Heart left ventricle (tissue), 16 donors: ENCODE results near the gene FOXF2. TPM values are rescaled to one million over a fixed set of nuclear protein-coding genes. Genes with fewer than 3 reads are reported as not detected.

Experiments used
- ATAC-seq, 4 donors: fragments of 200-7000 bp; cut with Tn5 transposase; one replicate each; pipeline ENCODE4 v1.9.1; 2020 to 2022; ENCODE audit warnings: moderate library complexity in 4 of 4, mild to moderate bottlenecking in 3 of 4, moderate number of reproducible peaks in 1 of 4
- DNase-seq, 5 donors: peaks; one replicate each; pipeline ENCODE4 v3.0.0-alpha.2; 2020
- H3K27ac ChIP-seq, 12 donors: fragments of 200-600 bp; sonication (generic) in 4 of 12; one replicate each; pipeline versions ENCODE4 v1.5.0 to v1.8.0; 2016 to 2022; ENCODE audit warnings: mild to moderate bottlenecking in 2 of 12
- H3K27me3 ChIP-seq, 9 donors: fragments of 200-600 bp; sonication (generic) in 2 of 9; one replicate each; pipeline versions ENCODE4 v1.5.1 to v1.8.0; 2016 to 2022; ENCODE audit warnings: mild to moderate bottlenecking in 3 of 9
- H3K36me3 ChIP-seq, 9 donors: fragments of 200-600 bp; sonication (generic) in 2 of 9; one replicate each; pipeline versions ENCODE4 v1.5.0 to v1.8.0; 2018 to 2022; ENCODE audit warnings: mild to moderate bottlenecking in 2 of 9
- H3K4me1 ChIP-seq, 12 donors: fragments of 200-600 bp; sonication (generic) in 4 of 12; one replicate each; pipeline versions ENCODE4 v1.5.0 to v1.8.0; 2016 to 2022; ENCODE audit warnings: mild to moderate bottlenecking in 3 of 12
- H3K4me3 ChIP-seq, 12 donors: fragments of 200-600 bp; sonication (generic) in 4 of 12; one replicate each; pipeline versions ENCODE4 v1.5.0 to v1.8.0; 2017 to 2022; ENCODE audit warnings: mild to moderate bottlenecking in 9 of 12, moderate library complexity in 4 of 12
- H3K9me3 ChIP-seq, 12 donors: fragments of 200-600 bp; sonication (generic) in 4 of 12; one replicate each; pipeline versions ENCODE4 v1.5.0 to v1.8.0; 2016 to 2022; ENCODE audit warnings: mild to moderate bottlenecking in 1 of 12
- CTCF ChIP-seq, 12 donors: fragments of 200-600 bp; sonication (generic) in 4 of 12; IDR thresholded peaks; one replicate each; pipeline versions ENCODE4 v1.5.0 to v1.8.0; 2018 to 2022; ENCODE audit warnings: antibody characterized with exemption in 12 of 12, mild to moderate bottlenecking in 5 of 12
- POLR2A ChIP-seq, 2 donors: fragments of 450-650 bp; IDR thresholded peaks; one replicate each; pipeline ENCODE4 v1.6.1; 2017; ENCODE audit warnings: antibody characterized with exemption in 2 of 2, mild to moderate bottlenecking in 2 of 2, moderate library complexity in 2 of 2
- WGBS, 4 donors: extraction: QIAGEN DNeasy Blood & Tissue Kit in 2 of 4; methylation state at CpG; one replicate each; pipeline versions ENCODE4 v1.1.5 to v1.1.7; 2013 to 2018; 5-methylcytosine and 5-hydroxymethylcytosine counted together
- intact Hi-C, 10 donors: fragments of 100-400 bp; cut with DNase I; formaldehyde crosslinking; loops; one replicate each; pipeline versions ENCODE4 v1.11.1 to v1.14.2; 2022
- polyA plus RNA-seq, 2 donors: library from polyadenylated mRNA; stranded (reverse); fragments of 200-250 nt; gene quantifications; one replicate each; pipeline ENCODE4 v1.2.3, GENCODE V29; 2013
- total RNA-seq, 9 donors: library from RNA; depleted of rRNA in 2 of 9; stranded (reverse); fragments of >200 nt in 2 of 9; fragmentation: NEBNext Ultra II Directional in 3 of 9; extraction: Animal tissue kit (Norgen Biotek cat#: 25700) in 3 of 9; gene quantifications; one replicate each; pipeline versions ENCODE4 v1.1.0 to v1.2.4, GENCODE V29; 2016 to 2023
- donor health status: ischemic (EF 13 %, LVEDD 7.1; RV severe dilation, severe dysfunction).
- donor health status: healthy with polysubstance abuse.
- donor health status: DM: no; HTN: yes; CAD: no.
- donor health status: DM: no; HTN: no; CAD: no.
- donor health status: ischemic (EF 25% LVEDD 6.9; RV normal size, moderate dysfunction).
- donor health status: ischemic (EF 25% LVEDD 5.7; RV mildly dilated, moderate dysfunction).
- donor health status: healthy.
- donor health status: DM: yes; HTN: yes; CAD: no.
- donor health status: ischemic (EF 35%, LVEDD 5.7; RV mildly dilated, moderate dysfunction).
- donor health status: nonischemic (EF 11% LVEDD 7.7; RV severe dilation, severe dysfunction).
- donor health status: DM: yes; HTN: yes; CAD: no.
- donor health status: PGD.
- donor health status: ischemic (EF 29% LVEDD 5.4; RV normal size, mild dysfunction).
- donor health status: nonischemic (EF 23%, LVEDD 6.1; RV moderate dilation, normal function).

Gene FOXF2
- total and polyA plus RNA-seq, 11 donors, result 0.09 to 0.35 (median 0.16) TPM; not detected in 2

- Histone ChIP-seq H3K9me3 (peaks cover 0 to 8% (median 0%) of the 10 kb centered on the region in 12 donors), H3K27me3 (peaks cover 0 to 47% (median 14%) of the 10 kb centered on the region in 9 donors), H3K4me1 (no peaks in the 10 kb centered on the region), H3K4me3 (no peak overlapping the region), H3K36me3 (no peaks in the 10 kb centered on the region), H3K27ac (no peak overlapping the region)
- TF ChIP-seq CTCF (IDR thresholded peaks at IDR 0.05) (no peak), POLR2A (IDR thresholded peaks at IDR 0.05) (no peak)
- WGBS, 4 donors, result 70 to 82% (median 73%) methylated on average over 11 to 12 of the region's 12 CpGs
- intact Hi-C loops, result no loop called here
- ATAC-seq (no peak), DNase-seq (peak in 1 of 5 donors; percentile 34)
Measured at GRCh38 chr6:1403851-1404712, 14.7 kb downstream of the FOXF2 start.

DNA sequence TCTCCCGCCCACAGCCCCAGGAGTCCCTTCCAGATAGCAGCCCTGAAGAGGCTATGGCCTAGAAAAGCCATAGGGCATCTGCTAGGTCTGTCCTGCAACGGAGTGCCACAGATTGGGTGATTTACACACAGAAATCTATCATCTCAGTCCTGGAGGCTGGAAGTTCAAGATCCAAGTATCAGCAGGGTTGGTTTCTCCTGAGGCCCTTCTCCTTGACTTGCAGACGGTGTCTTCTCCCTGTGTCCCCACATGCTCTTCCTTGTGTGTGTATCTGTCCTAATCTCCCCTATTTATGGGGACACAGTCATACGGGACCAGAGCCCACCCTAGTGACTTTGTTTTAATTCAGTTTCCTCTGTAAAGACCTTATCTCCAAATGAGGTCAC is 15.3 kb downstream of the FOXF2 start:
- H3K27ac ChIP-seq, result no peak overlapping the region
- no peaks in the 10 kb centered on the region for H3K4me1 ChIP-seq
- DNase-seq (no peak), ATAC-seq (no peak)
- H3K36me3 ChIP-seq, result no peaks in the 10 kb centered on the region
- 67 to 83% (median 81%) methylated on average over 3 to 4 of the region's 4 CpGs for WGBS, 4 donors
- TF ChIP-seq CTCF (IDR thresholded peaks at IDR 0.05), result no peak
- no peak for TF ChIP-seq POLR2A (IDR thresholded peaks at IDR 0.05)
- H3K27me3 ChIP-seq, result peaks cover 0 to 41% (median 8%) of the 10 kb centered on the region in 9 donors
- intact Hi-C loops, result no loop called here
- H3K9me3 ChIP-seq, result peaks cover 0 to 8% (median 0%) of the 10 kb centered on the region in 12 donors
- H3K4me3 ChIP-seq, result no peak overlapping the region

GRCh38 chr6:1405221-1405620 is 15.8 kb downstream of the FOXF2 start:
- H3K27me3 ChIP-seq, result peaks cover 0 to 36% (median 10%) of the 10 kb centered on the region in 9 donors
- H3K9me3 ChIP-seq, result peaks cover 0 to 8% (median 0%) of the 10 kb centered on the region in 12 donors
- no peak overlapping the region for H3K4me3 ChIP-seq
- no peak for ATAC-seq
- peak in 1 of 5 donors; percentile 11 for DNase-seq
- no peak overlapping the region for H3K27ac ChIP-seq
- 60 to 72% (median 68%) methylated on average over 6 of the region's 6 CpGs for WGBS, 4 donors
- H3K4me1 ChIP-seq, result no peaks in the 10 kb centered on the region
- TF ChIP-seq CTCF (IDR thresholded peaks at IDR 0.05) (no peak), POLR2A (IDR thresholded peaks at IDR 0.05) (no peak)
- intact Hi-C loops, result no loop called here
- no peaks in the 10 kb centered on the region for H3K36me3 ChIP-seq

DNA sequence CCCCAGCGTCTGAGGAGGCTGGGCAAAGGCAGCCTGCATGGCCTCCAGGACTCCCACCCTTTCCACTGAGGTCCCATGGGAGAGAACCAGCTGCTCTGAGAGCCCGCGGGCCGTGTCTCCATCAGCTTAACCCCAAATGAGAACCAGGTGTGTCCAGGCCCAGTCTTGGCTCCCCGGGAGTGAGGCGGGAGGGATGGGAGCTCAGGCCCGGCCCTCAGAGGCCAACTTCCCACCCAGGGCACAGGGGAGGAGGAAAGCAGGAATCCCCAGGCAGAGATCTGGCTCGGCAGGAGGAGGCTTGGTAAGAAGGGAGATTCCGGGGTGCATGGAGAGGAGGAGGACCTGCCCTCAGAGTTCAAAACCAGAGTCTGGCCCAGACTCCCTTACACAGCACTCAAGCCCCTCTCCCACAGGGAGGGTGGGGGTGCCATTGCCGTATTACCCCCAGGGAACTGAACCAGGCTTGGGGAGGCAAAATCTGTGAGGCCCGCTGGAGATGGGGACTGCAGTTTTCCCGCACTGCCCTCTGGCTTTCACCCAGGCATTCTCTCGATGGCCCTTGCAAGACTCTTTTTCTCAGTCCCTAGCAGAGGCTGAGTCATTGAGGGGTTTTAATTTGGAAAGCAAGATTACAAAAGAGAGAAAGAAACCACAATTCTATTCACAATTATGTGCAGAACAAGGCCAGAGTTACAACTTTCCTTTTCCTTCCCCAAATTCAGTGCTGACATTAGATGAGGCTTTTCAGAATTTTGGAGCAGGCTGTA is 17.1 kb downstream of the FOXF2 start:
- DNase-seq (peak in 1 of 5 donors; percentile 33), ATAC-seq (no peak)
- intact Hi-C loops, result no loop called here
- Histone ChIP-seq H3K9me3 (peaks cover 0 to 8% (median 0%) of the 10 kb centered on the region in 12 donors), H3K27me3 (peaks cover 0 to 27% (median 2%) of the 10 kb centered on the region in 9 donors), H3K36me3 (no peaks in the 10 kb centered on the region), H3K27ac (no peak overlapping the region), H3K4me1 (no peaks in the 10 kb centered on the region), H3K4me3 (no peak overlapping the region)
- no peak for TF ChIP-seq CTCF (IDR thresholded peaks at IDR 0.05)
- no peak for TF ChIP-seq POLR2A (IDR thresholded peaks at IDR 0.05)
- 71 to 79% (median 77%) methylated on average over 13 of the region's 13 CpGs for WGBS, 4 donors
